Measurements from ENCODE around the gene RBMS1. TPM values are rescaled to one million over a fixed set of nuclear protein-coding genes. Genes with fewer than 3 reads are reported as not detected.
A peak's percentile ranks its signal among the peaks of the same experiment; 100 is the strongest.

RBMS1 gene
- total and polyA plus RNA-seq, 2 of the 13 experiments (the other 11 are each of a cell fraction or from before 2014, with no cell fraction given), result 55.5 to 110 TPM

DNA sequence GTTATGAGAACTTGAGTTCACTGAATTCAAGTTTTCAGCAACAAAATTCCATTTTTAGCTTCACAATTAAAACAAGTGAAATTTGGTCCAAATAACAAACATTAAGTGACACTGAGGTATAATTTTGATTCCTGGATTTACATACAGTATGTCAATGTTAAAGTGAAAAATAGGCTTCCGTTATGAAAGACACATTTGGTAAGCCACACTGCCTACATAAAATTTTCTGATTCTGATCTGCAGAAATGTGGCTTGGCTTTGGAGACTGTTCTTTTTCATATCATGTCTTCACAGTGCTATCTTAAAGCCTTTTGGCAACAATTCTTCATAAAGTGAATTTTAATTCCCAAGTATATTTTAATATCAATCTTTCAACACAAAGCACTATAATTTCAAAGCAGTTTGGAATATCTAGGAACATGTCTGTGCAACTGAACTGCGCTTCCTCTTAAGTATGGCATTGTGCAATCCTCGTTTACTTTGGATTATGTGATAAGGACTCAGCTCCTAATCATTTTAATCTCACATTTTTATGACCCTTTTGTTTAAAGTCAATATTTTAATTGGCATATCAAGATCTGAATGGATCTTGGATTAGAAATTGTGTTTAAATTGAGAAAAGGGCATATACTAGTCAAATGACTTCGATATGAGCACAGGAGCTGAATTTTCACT, 60.0 kb downstream of the RBMS1 start (continued):
- TF ChIP-seq, protein P1, sequence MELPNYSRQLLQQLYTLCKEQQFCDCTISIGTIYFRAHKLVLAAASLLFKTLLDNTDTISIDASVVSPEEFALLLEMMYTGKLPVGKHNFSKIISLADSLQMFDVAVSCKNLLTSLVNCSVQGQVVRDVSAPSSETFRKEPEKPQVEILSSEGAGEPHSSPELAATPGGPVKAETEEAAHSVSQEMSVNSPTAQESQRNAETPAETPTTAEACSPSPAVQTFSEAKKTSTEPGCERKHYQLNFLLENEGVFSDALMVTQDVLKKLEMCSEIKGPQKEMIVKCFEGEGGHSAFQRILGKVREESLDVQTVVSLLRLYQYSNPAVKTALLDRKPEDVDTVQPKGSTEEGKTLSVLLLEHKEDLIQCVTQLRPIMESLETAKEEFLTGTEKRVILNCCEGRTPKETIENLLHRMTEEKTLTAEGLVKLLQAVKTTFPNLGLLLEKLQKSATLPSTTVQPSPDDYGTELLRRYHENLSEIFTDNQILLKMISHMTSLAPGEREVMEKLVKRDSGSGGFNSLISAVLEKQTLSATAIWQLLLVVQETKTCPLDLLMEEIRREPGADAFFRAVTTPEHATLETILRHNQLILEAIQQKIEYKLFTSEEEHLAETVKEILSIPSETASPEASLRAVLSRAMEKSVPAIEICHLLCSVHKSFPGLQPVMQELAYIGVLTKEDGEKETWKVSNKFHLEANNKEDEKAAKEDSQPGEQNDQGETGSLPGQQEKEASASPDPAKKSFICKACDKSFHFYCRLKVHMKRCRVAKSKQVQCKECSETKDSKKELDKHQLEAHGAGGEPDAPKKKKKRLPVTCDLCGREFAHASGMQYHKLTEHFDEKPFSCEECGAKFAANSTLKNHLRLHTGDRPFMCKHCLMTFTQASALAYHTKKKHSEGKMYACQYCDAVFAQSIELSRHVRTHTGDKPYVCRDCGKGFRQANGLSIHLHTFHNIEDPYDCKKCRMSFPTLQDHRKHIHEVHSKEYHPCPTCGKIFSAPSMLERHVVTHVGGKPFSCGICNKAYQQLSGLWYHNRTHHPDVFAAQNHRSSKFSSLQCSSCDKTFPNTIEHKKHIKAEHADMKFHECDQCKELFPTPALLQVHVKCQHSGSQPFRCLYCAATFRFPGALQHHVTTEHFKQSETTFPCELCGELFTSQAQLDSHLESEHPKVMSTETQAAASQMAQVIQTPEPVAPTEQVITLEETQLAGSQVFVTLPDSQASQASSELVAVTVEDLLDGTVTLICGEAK (IDR thresholded peaks at IDR 0.05), result no peak
- TF ChIP-seq, protein P1 (CRISPR knock-in tag; IDR thresholded peaks at IDR 0.05), result no peak
- TF ChIP-seq CEBPG (CRISPR knock-in tag; IDR thresholded peaks at IDR 0.05), result peak; percentile 82
- no peak for TF ChIP-seq RAD21 (CRISPR knock-in tag; IDR thresholded peaks at IDR 0.05)
- TF ChIP-seq NBN (conservative IDR thresholded peaks at IDR 0.05), result no peak
- peak; percentile 88 for TF ChIP-seq BCL6 (CRISPR knock-in tag; IDR thresholded peaks at IDR 0.05)
- TF ChIP-seq ZNF589 (CRISPR knock-in tag; conservative IDR thresholded peaks at IDR 0.05), result no peak
- no peak for TF ChIP-seq ZNF652 (CRISPR knock-in tag; IDR thresholded peaks at IDR 0.05; ENCODE audit: borderline replicate concordance, low read depth)
- no peak for TF ChIP-seq MTF2 (CRISPR knock-in tag; IDR thresholded peaks at IDR 0.05; ENCODE audit: borderline replicate concordance)
- TF ChIP-seq MIER3 (CRISPR knock-in tag; IDR thresholded peaks at IDR 0.05; ENCODE audit: borderline replicate concordance), result no peak
- no peak for TF ChIP-seq THYN1 (CRISPR knock-in tag; IDR thresholded peaks at IDR 0.05; ENCODE audit: borderline replicate concordance, low read depth)
- no peak for TF ChIP-seq HNF1B (CRISPR knock-in tag; IDR thresholded peaks at IDR 0.05)
- TF ChIP-seq SIX1 (CRISPR knock-in tag; IDR thresholded peaks at IDR 0.05; ENCODE audit: borderline replicate concordance), result no peak
- TF ChIP-seq, protein P2, sequence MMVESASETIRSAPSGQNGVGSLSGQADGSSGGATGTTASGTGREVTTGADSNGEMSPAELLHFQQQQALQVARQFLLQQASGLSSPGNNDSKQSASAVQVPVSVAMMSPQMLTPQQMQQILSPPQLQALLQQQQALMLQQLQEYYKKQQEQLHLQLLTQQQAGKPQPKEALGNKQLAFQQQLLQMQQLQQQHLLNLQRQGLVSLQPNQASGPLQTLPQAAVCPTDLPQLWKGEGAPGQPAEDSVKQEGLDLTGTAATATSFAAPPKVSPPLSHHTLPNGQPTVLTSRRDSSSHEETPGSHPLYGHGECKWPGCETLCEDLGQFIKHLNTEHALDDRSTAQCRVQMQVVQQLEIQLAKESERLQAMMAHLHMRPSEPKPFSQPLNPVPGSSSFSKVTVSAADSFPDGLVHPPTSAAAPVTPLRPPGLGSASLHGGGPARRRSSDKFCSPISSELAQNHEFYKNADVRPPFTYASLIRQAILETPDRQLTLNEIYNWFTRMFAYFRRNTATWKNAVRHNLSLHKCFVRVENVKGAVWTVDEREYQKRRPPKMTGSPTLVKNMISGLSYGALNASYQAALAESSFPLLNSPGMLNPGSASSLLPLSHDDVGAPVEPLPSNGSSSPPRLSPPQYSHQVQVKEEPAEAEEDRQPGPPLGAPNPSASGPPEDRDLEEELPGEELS (CRISPR knock-in tag; IDR thresholded peaks at IDR 0.05), result no peak
- no peak for TF ChIP-seq HIC2 (CRISPR knock-in tag; IDR thresholded peaks at IDR 0.05; ENCODE audit: low read depth)

All from HepG2 (cell line).